Neural cell (in vitro differentiated cells): ENCODE data around the gene SSBP3. TPM values are rescaled to one million over a fixed set of nuclear protein-coding genes. Genes with fewer than 3 reads are reported as not detected.

Source experiments
- H2AFZ ChIP-seq: fragments of 200-600, 300-800 bp; sonication (generic), shearing (Covaris generic); 2 replicates; pipeline ENCODE4 v1.6.0; 2014; ENCODE audit warnings: low read depth, mild to moderate bottlenecking, antibody characterized with exemption, low read length, moderate library complexity
- H3F3A ChIP-seq: fragments of 200-600 bp; shearing (Covaris generic); 2 replicates; pipeline ENCODE4 v1.6.1; 2016; ENCODE audit warnings: mild to moderate bottlenecking, moderate library complexity, mixed read lengths, antibody characterized with exemption, low read length; ENCODE audit not compliant: insufficient read depth, poor library complexity, severe bottlenecking
- H3K27ac ChIP-seq: fragments of 200-600, 300-800 bp; sonication (generic), shearing (Covaris generic); 2 replicates; pipeline ENCODE4 v1.5.1; 2014; ENCODE audit warnings: mild to moderate bottlenecking, low read length, moderate library complexity
- H3K27me3 ChIP-seq: fragments of 300-800, 200-600 bp; sonication (generic), shearing (Covaris generic); 2 replicates; pipeline ENCODE4 v1.6.0; 2014; ENCODE audit warnings: mild to moderate bottlenecking, low read depth, low read length, moderate library complexity; ENCODE audit not compliant: insufficient read depth
- H3K36me3 ChIP-seq: fragments of 300-800, 200-600 bp; sonication (generic), shearing (Covaris generic); 2 replicates; pipeline ENCODE4 v1.5.1; 2014; ENCODE audit warnings: mild to moderate bottlenecking, antibody characterized with exemption, low read length, moderate library complexity; ENCODE audit not compliant: insufficient read depth
- H3K4me2 ChIP-seq: fragments of 300-800, 200-600 bp; sonication (generic), shearing (Covaris generic); 2 replicates; pipeline ENCODE4 v1.6.0; 2014; ENCODE audit warnings: mild to moderate bottlenecking, low read length
- H3K4me3 ChIP-seq: fragments of 300-800, 200-600 bp; sonication (generic), shearing (Covaris generic); 2 replicates; pipeline ENCODE4 v1.5.1; 2014; ENCODE audit warnings: mild to moderate bottlenecking, low read length, moderate library complexity
- H3K79me2 ChIP-seq: fragments of 200-600 bp; shearing (Covaris generic); replicated peaks from 2 replicates; pipeline ENCODE4 v1.6.0; 2014; ENCODE audit warnings: mild to moderate bottlenecking, low read length, moderate library complexity; ENCODE audit not compliant: insufficient read depth
- H3K9ac ChIP-seq: fragments of 300-800, 200-600 bp; sonication (generic), shearing (Covaris generic); 2 replicates; pipeline ENCODE4 v1.6.1; 2016; ENCODE audit warnings: mild to moderate bottlenecking, low read length, mixed read lengths
- H3K9me2 ChIP-seq: fragments of 200-600 bp; shearing (Covaris generic); 2 replicates; pipeline ENCODE4 v1.6.1; 2016; ENCODE audit warnings: mild to moderate bottlenecking, low read length, mixed read lengths; ENCODE audit not compliant: insufficient read depth
- H3K9me3 ChIP-seq: fragments of 200-600, 300-800 bp; sonication (generic), shearing (Covaris generic); 2 replicates; pipeline ENCODE4 v1.6.1; 2016; ENCODE audit warnings: mild to moderate bottlenecking, mixed run types, low read length, moderate library complexity, mixed read lengths
- H4K20me1 ChIP-seq: fragments of 200-600 bp; shearing (Covaris generic); 2 replicates; pipeline ENCODE4 v1.6.1; 2016; ENCODE audit warnings: mild to moderate bottlenecking, mixed run types; ENCODE audit not compliant: insufficient read depth
- CTCF ChIP-seq: fragments of 450-650 bp; IDR thresholded peaks from 2 replicates; pipeline ENCODE4 v1.5.1; 2014; ENCODE audit warnings: antibody characterized with exemption, mild to moderate bottlenecking, moderate library complexity; ENCODE audit not compliant: poor library complexity, severe bottlenecking
- EP300 ChIP-seq: fragments of 450-650 bp; conservative IDR thresholded peaks from 2 replicates; pipeline ENCODE4 v1.6.1; 2014; ENCODE audit warnings: antibody characterized with exemption, mild to moderate bottlenecking, moderate library complexity; ENCODE audit not compliant: poor library complexity, severe bottlenecking
- EZH2 ChIP-seq: fragments of 200-600, 300-800 bp; shearing (Covaris generic), sonication (generic); IDR thresholded peaks from 2 replicates; pipeline ENCODE4 v1.6.1; 2014; ENCODE audit warnings: antibody characterized with exemption, low read length, borderline replicate concordance, mild to moderate bottlenecking; ENCODE audit not compliant: insufficient read depth, poor library complexity, severe bottlenecking
- MXI1 ChIP-seq: fragments of 450-650 bp; conservative IDR thresholded peaks from 2 replicates; pipeline ENCODE4 v1.6.1; 2014; ENCODE audit warnings: antibody characterized with exemption, mild to moderate bottlenecking; ENCODE audit not compliant: poor library complexity, severe bottlenecking
- POLR2AphosphoS5 ChIP-seq: IDR thresholded peaks from 2 replicates; pipeline ENCODE4 v1.6.1; 2012
- RAD21 ChIP-seq: fragments of 450-650 bp; conservative IDR thresholded peaks from 2 replicates; pipeline ENCODE4 v1.6.1; 2014; ENCODE audit warnings: antibody characterized with exemption, mild to moderate bottlenecking, moderate library complexity
- SMC3 ChIP-seq: fragments of 450-650 bp; conservative IDR thresholded peaks from 2 replicates; pipeline ENCODE4 v1.6.1; 2014; ENCODE audit warnings: antibody characterized with exemption, mild to moderate bottlenecking, moderate library complexity; ENCODE audit not compliant: poor library complexity
- TAF1 ChIP-seq: IDR thresholded peaks from 2 replicates; pipeline ENCODE4 v1.6.1; 2012; ENCODE audit warnings: low read depth
- polyA plus RNA-seq: library from polyadenylated mRNA; depleted of rRNA; stranded (reverse); fragments of >200 nt; gene quantifications from 2 replicates; pipeline ENCODE4 v1.2.3, GENCODE V29; 2014

The SSBP3 gene
- polyA plus RNA-seq, 1 donor from 2014 or later, result 77.4 TPM

DNA sequence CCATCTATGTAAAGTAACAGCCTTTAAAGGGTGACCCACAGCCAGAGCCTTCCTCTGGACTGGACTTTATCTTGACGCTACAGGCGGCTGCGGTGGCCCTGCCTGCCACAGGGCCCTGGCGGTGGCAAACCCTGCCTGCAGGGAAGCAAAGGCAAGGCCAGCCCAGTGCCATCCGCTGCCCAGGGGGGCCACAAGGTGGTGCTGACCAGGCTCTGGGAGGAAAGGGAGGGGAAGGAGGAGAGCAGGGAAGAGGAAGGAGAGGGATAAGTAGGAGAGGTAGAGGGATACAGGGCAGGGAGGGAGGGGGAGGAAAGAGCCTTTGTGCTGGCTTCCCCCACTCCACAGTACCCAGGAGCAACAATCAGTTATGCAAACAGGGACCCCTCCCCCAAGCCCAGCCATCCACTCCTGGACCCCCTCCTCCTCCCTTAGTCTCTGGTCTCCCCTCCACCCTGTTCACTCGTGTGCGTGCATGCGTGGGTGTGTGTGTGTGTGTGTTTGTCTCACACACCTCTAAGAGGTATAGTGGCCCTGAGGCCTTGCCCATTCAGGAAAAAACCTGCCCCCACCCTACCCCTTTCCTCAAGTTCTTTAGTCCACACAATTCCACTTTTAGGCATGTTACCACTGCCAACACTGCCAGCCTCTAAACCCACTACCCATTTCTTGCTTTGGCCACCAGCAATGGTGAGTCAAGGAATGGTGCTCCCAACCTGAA lies 30.3 kb downstream of the SSBP3 start:
- no peak for TF ChIP-seq POLR2AphosphoS5
- no peak for TF ChIP-seq EP300
- no peak for TF ChIP-seq RAD21
- no peak for TF ChIP-seq TAF1
- no peak overlapping the region for H3K4me3 ChIP-seq
- no peaks in the 10 kb centered on the region for H3K9me3 ChIP-seq
- no peaks in the 10 kb centered on the region for H3K27me3 ChIP-seq
- H3K27ac ChIP-seq, result no peak overlapping the region
- H4K20me1 ChIP-seq, result peaks cover 8% of the 10 kb centered on the region
- H3K36me3 ChIP-seq, result peaks cover 8% of the 10 kb centered on the region
- no peak overlapping the region for H3K4me2 ChIP-seq
- no peaks in the 10 kb centered on the region for H3F3A ChIP-seq
- no peak overlapping the region for H2AFZ ChIP-seq
- H3K79me2 ChIP-seq, result peaks cover 92% of the 10 kb centered on the region
- no peak overlapping the region for H3K9ac ChIP-seq
- H3K9me2 ChIP-seq, result no peaks in the 10 kb centered on the region

DNA sequence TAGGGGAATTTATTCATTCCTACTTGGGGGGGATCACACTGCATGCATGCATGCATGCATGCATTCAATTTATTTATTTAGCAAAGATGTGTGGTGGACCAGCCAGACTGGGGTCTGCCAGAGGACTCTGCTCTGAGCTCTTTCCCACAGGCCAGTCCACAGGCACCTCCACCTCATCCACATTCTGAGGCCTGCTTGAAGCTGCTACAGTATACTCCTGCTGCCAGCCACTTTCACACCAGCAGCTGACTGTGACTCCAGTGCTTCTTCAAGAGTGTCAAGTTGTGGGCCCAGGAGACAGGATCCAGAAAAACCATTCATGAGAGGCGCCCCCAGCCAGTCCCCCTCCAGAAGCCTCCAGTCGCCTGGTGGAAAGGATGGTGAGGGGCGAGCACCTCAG lies 30.9 kb downstream of the SSBP3 start:
- TF ChIP-seq EZH2 (no peak), RAD21 (no peak), SMC3 (no peak), POLR2AphosphoS5 (no peak)
- Histone ChIP-seq H4K20me1 (peaks cover 14% of the 10 kb centered on the region), H3K4me2 (no peak overlapping the region)

GRCh38 chr1:54374766-54375165 lies 31.4 kb downstream of the SSBP3 start:
- no peaks in the 10 kb centered on the region for H3K9me3 ChIP-seq
- no peak overlapping the region for H3K4me2 ChIP-seq
- no peak overlapping the region for H3K9ac ChIP-seq
- TF ChIP-seq MXI1 (no peak), SMC3 (no peak), CTCF (no peak)
- H3F3A ChIP-seq, result no peaks in the 10 kb centered on the region
- H3K27me3 ChIP-seq, result no peaks in the 10 kb centered on the region
- H3K9me2 ChIP-seq, result no peaks in the 10 kb centered on the region
- H4K20me1 ChIP-seq, result peaks cover 16% of the 10 kb centered on the region
- no peak overlapping the region for H3K4me3 ChIP-seq
- no peak overlapping the region for H3K27ac ChIP-seq
- peaks cover 91% of the 10 kb centered on the region for H3K79me2 ChIP-seq
- no peaks in the 10 kb centered on the region for H3K36me3 ChIP-seq
- no peak overlapping the region for H2AFZ ChIP-seq

More for the DNA sequence above, 30.9 kb downstream of the SSBP3 start:
- Histone ChIP-seq H3F3A (no peaks in the 10 kb centered on the region), H3K36me3 (peaks cover 4% of the 10 kb centered on the region), H3K9me2 (no peaks in the 10 kb centered on the region), H3K9me3 (no peaks in the 10 kb centered on the region), H3K27ac (no peak overlapping the region), H3K4me3 (no peak overlapping the region), H2AFZ (no peak overlapping the region), H3K9ac (no peak overlapping the region), H3K27me3 (no peaks in the 10 kb centered on the region), H3K79me2 (peaks cover 92% of the 10 kb centered on the region)
